IMR-90 (cell line): ENCODE results near the gene SPDYE2B. TPM values are rescaled to one million over a fixed set of nuclear protein-coding genes. Genes with fewer than 3 reads are reported as not detected.
"Not testable (repeated sequence)": the region's sequence is repeated elsewhere in the genome, so short reads cannot be mapped to it uniquely, and the experiment has no call there.

Experiments
- ATAC-seq: fragments of 200-7000 bp; cut with Tn5 transposase; 2 replicates; pipeline ENCODE4 v1.9.1; 2020; ENCODE audit warnings: low read depth, mild to moderate bottlenecking, moderate library complexity
- BruUV-seq: library from RNA; stranded (reverse); fragments of 400-500 nt; replicated peaks from 2 replicates; lab custom pipeline; 2021; lab: Mats Ljungman, UMichigan
- CTCF ChIA-PET: fragments of 300-600 bp; formaldehyde crosslinking; extraction: SDS; loops from one replicate; lab custom pipeline; 2021; ENCODE audit warnings: antibody characterized with exemption; lab: Yijun Ruan, JAX
- POLR2A ChIA-PET: fragments of 300-600 bp; sonication (Branson Sonifier 250); formaldehyde crosslinking; loops from one replicate; lab custom pipeline; 2022; ENCODE audit warnings: antibody characterized with exemption; ENCODE audit not compliant: unreplicated experiment; lab: Charles Lee
- DNase-seq: peaks from one replicate; pipeline ENCODE4 v3.0.0; 2013
- H2AFZ ChIP-seq: replicated peaks from 2 replicates; pipeline ENCODE3; 2013; ENCODE audit warnings: low read length, mild to moderate bottlenecking; ENCODE audit not compliant: poor library complexity
- H2AK5ac ChIP-seq: 2 replicates; pipeline ENCODE4 v1.6.1; 2013; ENCODE audit warnings: low read depth, low read length, inconsistent platforms
- H2AK9ac ChIP-seq: replicated peaks from 2 replicates; pipeline ENCODE3; 2013; ENCODE audit warnings: mild to moderate bottlenecking, low read depth, low read length, moderate library complexity; ENCODE audit not compliant: poor library complexity
- H2BK120ac ChIP-seq: 2 replicates; pipeline ENCODE4 v1.6.1; 2013; ENCODE audit warnings: low read depth, low read length, inconsistent platforms
- H2BK15ac ChIP-seq: 3 replicates; pipeline ENCODE4 v1.6.1; 2013; ENCODE audit warnings: low read depth, low read length, inconsistent platforms
- H2BK20ac ChIP-seq: 2 replicates; pipeline ENCODE4 v1.6.1; 2013; ENCODE audit warnings: low read depth, mild to moderate bottlenecking, inconsistent platforms, low read length, moderate library complexity
- H2BK5ac ChIP-seq: 2 replicates; pipeline ENCODE4 v1.6.1; 2013; ENCODE audit warnings: mild to moderate bottlenecking, low read depth, low read length, inconsistent platforms; ENCODE audit not compliant: poor library complexity, severe bottlenecking
- H3K14ac ChIP-seq: replicated peaks from 2 replicates; pipeline ENCODE4 v1.6.1; 2013; ENCODE audit warnings: low read depth, low read length, inconsistent platforms
- H3K18ac ChIP-seq: 2 replicates; pipeline ENCODE4 v1.6.1; 2013; ENCODE audit warnings: low read depth, low read length, control low read depth
- H3K23ac ChIP-seq: 2 replicates; pipeline ENCODE4 v1.6.1; 2013; ENCODE audit warnings: low read depth, low read length, inconsistent platforms
- H3K27ac ChIP-seq: 2 replicates; pipeline ENCODE4 v1.5.1; 2013; ENCODE audit warnings: mild to moderate bottlenecking, control low read depth, low read length; ENCODE audit not compliant: insufficient read depth
- H3K27me3 ChIP-seq: 2 replicates; pipeline ENCODE4 v1.6.1; 2013; ENCODE audit warnings: low read length; ENCODE audit not compliant: control insufficient read depth, insufficient read depth
- H3K36me3 ChIP-seq: 2 replicates; pipeline ENCODE4 v1.6.1; 2013; ENCODE audit warnings: low read length, mixed read lengths; ENCODE audit not compliant: control insufficient read depth, insufficient read depth
- H3K4ac ChIP-seq: 2 replicates; pipeline ENCODE4 v1.6.1; 2013; ENCODE audit warnings: low read depth, low read length, inconsistent platforms
- H3K4me1 ChIP-seq: 2 replicates; pipeline ENCODE4 v1.6.1; 2013; ENCODE audit warnings: low read length, mixed read lengths; ENCODE audit not compliant: control insufficient read depth, insufficient read depth
- H3K4me2 ChIP-seq: 2 replicates; pipeline ENCODE4 v1.6.1; 2013; ENCODE audit warnings: low read depth, mild to moderate bottlenecking, control low read depth, low read length, moderate library complexity
- H3K4me3 ChIP-seq: 2 replicates; pipeline ENCODE4 v1.5.1; 2013; ENCODE audit warnings: low read depth, mild to moderate bottlenecking, control low read depth, low read length, moderate library complexity; ENCODE audit not compliant: insufficient read depth
- H3K56ac ChIP-seq: 2 replicates; pipeline ENCODE4 v1.6.1; 2013; ENCODE audit warnings: low read length, inconsistent platforms; ENCODE audit not compliant: insufficient read depth; ENCODE audit errors: extremely low read depth
- H3K79me1 ChIP-seq, 2 experiments: 2 replicates each; pipeline ENCODE4 v1.6.1; 2013; ENCODE audit warnings: low read length in 2 of 2, inconsistent platforms in 1 of 2, low read depth in 1 of 2
- H3K9ac ChIP-seq: 2 replicates; pipeline ENCODE4 v1.6.1; 2013; ENCODE audit warnings: low read depth, low read length, control low read depth
- H3K9me1 ChIP-seq: 2 replicates; pipeline ENCODE4 v1.6.1; 2013; ENCODE audit warnings: low read length, inconsistent platforms; ENCODE audit not compliant: insufficient read depth
- H3K9me3 ChIP-seq: 2 replicates; pipeline ENCODE4 v1.6.1; 2013; ENCODE audit warnings: low read length; ENCODE audit not compliant: control insufficient read depth, insufficient read depth
- H4K20me1 ChIP-seq: 2 replicates; pipeline ENCODE4 v1.6.1; 2013; ENCODE audit warnings: low read length, inconsistent platforms; ENCODE audit not compliant: insufficient read depth
- H4K5ac ChIP-seq: 2 replicates; pipeline ENCODE4 v1.6.1; 2013; ENCODE audit warnings: mild to moderate bottlenecking, low read depth, low read length, control low read depth
- H4K8ac ChIP-seq, 2 experiments: 2 replicates each; pipeline ENCODE4 v1.6.1; 2013; ENCODE audit warnings: low read depth in 2 of 2, low read length in 2 of 2, control low read depth in 1 of 2, inconsistent platforms in 1 of 2
- H4K91ac ChIP-seq: 2 replicates; pipeline ENCODE4 v1.6.1; 2013; ENCODE audit warnings: low read depth, low read length, inconsistent platforms; ENCODE audit not compliant: insufficient read depth
- WGBS, 2 experiments: methylation state at CpG; one replicate each; pipeline versions ENCODE4 v1.1.5 to v1.1.7; 2013; ENCODE audit warnings: missing lambda C conversion rate in 2 of 2; ENCODE audit not compliant: insufficient read length in 1 of 2; ENCODE audit errors: extremely low coverage in 2 of 2; 5-methylcytosine and 5-hydroxymethylcytosine counted together
- dilution Hi-C: fragments of 300-500 bp; cut with HindIII; formaldehyde crosslinking; loops from one replicate; pipeline ENCODE4 v1.14.3; 2018; ENCODE audit warnings: low sequenced_read_pairs; ENCODE audit not compliant: unreplicated experiment
- in situ Hi-C: fragments of 300-500 bp; cut with MboI; formaldehyde crosslinking; loops from 3 replicates; pipeline ENCODE4 v1.14.3; 2019; ENCODE audit warnings: low sequenced_read_pairs, inconsistent platforms, mixed read lengths
- intact Hi-C: fragments of 100-400 bp; cut with micrococcal nuclease; formaldehyde crosslinking; loops from 2 replicates; pipeline ENCODE4 v1.10.0; 2022
- polyA plus RNA-seq, 3 experiments: library from polyadenylated mRNA; depleted of rRNA; stranded (reverse); fragments of >200 nt; gene quantifications; 2 replicates each; pipeline ENCODE4 v1.2.3, GENCODE V29; 2012; ENCODE audit warnings: low replicate concordance in 1 of 3
- total RNA-seq: library from RNA; depleted of rRNA; stranded (reverse); fragments of >200 nt; gene quantifications from 2 replicates; pipeline ENCODE4 v1.2.3, GENCODE V29; 2012

The SPDYE2B gene
- total and polyA plus RNA-seq, 2 of the 4 experiments (the other 2 are of a cell fraction), result not detected

DNA sequence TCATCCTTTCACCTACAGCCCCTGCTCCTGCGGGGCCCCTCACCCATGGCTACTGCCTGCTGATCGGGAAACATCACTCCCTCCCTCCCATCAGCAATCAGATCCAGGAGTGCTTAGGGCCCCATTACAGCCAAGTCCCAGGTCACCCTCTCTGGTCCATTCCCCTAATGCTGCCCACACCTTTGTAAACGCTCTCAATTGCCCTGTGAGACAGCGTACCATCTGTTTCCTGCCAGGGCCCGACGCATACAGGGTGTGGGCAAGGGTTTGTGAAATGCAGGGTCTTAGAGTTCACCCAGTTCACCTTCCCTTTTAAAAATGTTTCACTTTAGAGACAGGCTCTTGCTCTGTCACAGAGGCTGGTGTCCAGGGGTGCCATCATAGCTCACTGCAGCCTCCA is 15.8 kb upstream of the SPDYE2B start:
- H2BK20ac ChIP-seq, CTCF ChIA-PET, H3K9ac ChIP-seq, H4K20me1 ChIP-seq, H3K14ac ChIP-seq, DNase-seq, H3K4ac ChIP-seq, POLR2A ChIA-PET, H2AFZ ChIP-seq, H3K79me1 ChIP-seq, H2BK15ac ChIP-seq, H3K56ac ChIP-seq, intact Hi-C loops, H2AK5ac ChIP-seq, H3K23ac ChIP-seq, H2AK9ac ChIP-seq, BruUV-seq, in situ Hi-C loops, dilution Hi-C loops, H3K27me3 ChIP-seq, H3K9me3 ChIP-seq, H3K9me1 ChIP-seq, H2BK5ac ChIP-seq, H4K8ac ChIP-seq, H4K91ac ChIP-seq, H3K4me2 ChIP-seq, H3K4me1 ChIP-seq, H4K5ac ChIP-seq, H3K27ac ChIP-seq, H2BK120ac ChIP-seq, H3K36me3 ChIP-seq, H3K4me3 ChIP-seq, H3K18ac ChIP-seq, ATAC-seq: not testable (repeated sequence)
- no CpG with 5 or more reads among the region's 6 CpGs for WGBS, 2 experiments

- H3K56ac ChIP-seq, H3K27me3 ChIP-seq, H3K18ac ChIP-seq, in situ Hi-C loops, BruUV-seq, H4K20me1 ChIP-seq, H3K27ac ChIP-seq, ATAC-seq, H3K9me1 ChIP-seq, H2BK15ac ChIP-seq, H2AFZ ChIP-seq, CTCF ChIA-PET, dilution Hi-C loops, H3K23ac ChIP-seq, H3K4me2 ChIP-seq, H3K14ac ChIP-seq, H2AK9ac ChIP-seq, H2BK120ac ChIP-seq, H3K4me1 ChIP-seq, H4K5ac ChIP-seq, H3K9me3 ChIP-seq, H4K8ac ChIP-seq, H2AK5ac ChIP-seq, H3K36me3 ChIP-seq, DNase-seq, H3K4me3 ChIP-seq, H3K9ac ChIP-seq, H2BK5ac ChIP-seq, H3K4ac ChIP-seq, POLR2A ChIA-PET, H2BK20ac ChIP-seq, intact Hi-C loops, H3K79me1 ChIP-seq, H4K91ac ChIP-seq: not testable (repeated sequence)
- no CpG with 5 or more reads among the region's 5 CpGs for WGBS, 2 experiments
Observed at GRCh38 chr7:102635354-102635753, 14.8 kb upstream of the SPDYE2B start.
